HG03025 (cell line): Measurements from ENCODE around the gene PROP1.
"Not testable (repeated sequence)": the region's sequence is repeated elsewhere in the genome, so short reads cannot be mapped to it uniquely, and the experiment has no call there.

Experiments
- ATAC-seq: cut with Tn5 transposase; IDR thresholded peaks from one replicate; pipeline ENCODE4 v1.9.1; 2021; ENCODE audit warnings: mild to moderate bottlenecking, moderate library complexity; ENCODE audit not compliant: unreplicated experiment, low FRiP score

PROP1 gene

DNA sequence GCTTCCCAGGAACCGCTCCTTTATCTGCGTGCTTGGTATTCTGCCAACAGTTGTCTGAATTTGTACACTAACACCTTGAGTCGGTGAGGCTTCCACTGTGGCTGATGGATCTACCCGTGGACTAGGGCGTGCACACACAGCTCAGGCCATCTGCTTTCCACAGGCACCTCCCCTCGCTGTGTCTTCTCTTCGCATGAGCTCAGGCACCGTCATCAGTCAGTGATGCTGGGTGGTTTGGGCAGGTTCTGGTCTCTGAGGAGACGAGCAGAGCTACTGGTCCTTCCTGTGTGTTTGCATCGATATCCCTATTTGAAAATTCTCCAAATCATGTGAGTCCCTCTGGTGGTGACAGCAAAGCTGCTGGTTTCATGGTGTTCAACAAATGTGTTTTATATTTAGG is 48.1 kb downstream of the PROP1 start:
- ATAC-seq = not testable (repeated sequence)

DNA sequence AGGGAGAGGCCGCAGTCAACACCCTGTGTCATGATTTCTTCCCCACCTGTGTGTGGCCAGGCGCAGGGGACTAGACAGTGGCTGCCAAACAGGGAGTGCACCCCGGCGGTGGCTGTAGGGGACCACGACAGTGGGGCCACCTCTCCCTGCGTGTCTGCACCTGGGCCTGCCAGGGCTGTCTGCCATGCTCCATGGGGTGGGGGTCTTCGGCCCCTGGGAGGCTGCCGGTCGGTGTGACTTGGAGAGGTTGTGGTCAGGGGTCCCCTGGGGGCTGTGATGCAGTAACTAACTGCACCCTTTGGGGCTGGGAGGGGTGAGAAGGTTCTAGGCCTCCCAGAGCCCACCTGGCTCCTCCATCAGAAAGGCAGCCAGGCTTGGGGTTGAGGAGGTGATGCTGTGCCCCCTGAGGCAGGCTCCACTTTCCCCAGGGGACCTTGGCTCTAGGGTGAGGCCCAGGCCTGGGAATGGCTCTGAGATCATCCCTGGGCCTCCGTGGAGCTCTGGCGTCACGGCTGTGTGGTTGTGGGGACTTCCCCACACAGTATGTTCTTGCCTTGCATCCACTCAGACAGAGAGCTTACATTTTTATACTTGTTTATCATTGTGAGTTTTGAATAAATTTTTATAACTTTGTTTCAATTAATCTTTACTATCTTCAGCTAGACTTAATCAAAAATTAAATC is 50.3 kb downstream of the PROP1 start:
- ATAC-seq = not testable (repeated sequence)

DNA sequence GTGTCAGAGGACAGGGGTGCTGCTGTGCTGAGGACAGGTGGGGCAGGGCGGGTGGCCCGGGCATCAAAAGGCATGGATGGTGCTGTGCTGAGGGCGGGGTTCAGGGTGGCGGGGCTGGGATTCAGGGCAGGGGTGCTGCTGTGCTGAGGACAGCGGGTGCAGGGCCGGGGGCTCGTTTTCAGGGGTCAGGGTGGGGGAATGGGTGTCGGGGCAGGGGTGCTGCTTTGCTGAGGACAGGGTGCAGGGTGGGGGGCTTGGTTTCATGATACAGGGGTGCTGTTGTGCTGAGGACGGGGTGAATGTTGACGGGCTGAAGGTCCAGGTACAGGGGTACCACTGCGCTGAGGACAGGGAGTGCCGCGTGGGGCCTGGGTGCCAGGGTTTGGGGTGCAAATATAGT is 50.9 kb downstream of the PROP1 start:
- ATAC-seq = not testable (repeated sequence)

DNA sequence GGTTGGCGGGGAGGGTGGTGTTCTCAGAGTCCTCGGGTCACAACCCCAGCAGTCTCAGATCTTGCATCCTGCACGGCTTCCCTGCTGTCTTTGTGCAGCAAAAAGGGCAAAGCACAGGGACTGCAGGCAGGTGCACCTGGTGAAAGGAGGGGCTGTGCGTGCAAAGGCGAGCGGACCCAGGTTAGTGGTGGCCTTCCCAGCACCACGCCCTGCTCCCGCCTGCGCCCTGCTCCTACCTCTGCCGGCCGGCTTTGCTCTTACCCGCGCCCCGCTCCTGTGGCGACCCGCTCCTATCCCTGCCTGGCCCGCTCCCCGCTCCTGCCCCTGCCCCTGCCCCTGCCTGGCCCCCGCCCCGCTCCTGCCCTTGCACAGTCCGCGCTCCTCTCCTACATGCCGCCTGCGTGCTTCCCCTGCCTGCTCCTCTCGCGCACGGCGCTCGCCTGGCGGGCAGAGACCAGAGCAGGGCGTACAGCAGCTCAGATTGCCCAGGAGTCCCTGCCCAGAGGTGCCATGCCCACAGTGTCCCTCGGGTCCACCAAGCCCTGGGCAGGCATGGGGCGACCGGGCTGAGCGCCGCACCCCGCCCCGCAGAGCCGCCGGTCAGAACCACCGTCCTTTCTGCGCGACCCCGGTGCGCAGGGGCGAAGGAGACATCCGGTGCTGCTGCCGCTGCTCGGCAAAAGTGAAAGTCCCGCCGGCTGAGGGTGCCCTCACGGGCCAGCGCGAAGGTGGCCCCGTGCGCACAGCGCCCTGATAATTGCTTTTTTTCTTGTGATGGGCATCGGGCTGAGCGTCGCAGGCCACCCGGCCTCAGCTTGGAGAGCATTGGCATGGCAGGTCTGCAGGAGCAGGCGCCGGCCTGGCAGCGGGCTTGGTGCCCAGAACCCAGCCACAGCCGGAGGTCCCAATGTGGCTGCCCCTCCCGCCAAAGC is 52.0 kb downstream of the PROP1 start:
- peak; percentile 45 for ATAC-seq

DNA sequence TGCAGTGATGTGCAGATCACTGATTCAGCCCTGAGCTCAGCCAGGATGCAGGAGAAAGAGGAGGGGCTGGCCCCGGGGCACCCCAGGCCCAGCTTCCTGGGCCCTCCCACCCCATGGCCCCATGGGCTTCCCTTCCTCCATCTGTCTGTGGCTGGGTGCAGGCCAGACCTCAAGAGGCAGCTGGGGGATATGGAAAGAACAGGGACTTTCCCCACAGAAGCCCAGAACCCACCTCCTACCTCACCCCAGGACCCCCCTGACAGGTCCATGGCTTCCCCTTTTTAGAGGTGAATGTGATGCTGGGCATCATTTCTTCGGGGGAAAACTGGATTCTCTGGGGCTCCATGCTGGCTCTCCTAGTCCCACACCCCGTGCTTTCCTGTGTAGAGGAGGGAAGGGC is 53.1 kb downstream of the PROP1 start:
- ATAC-seq = not testable (repeated sequence)
